Measurements from ENCODE around the gene NABP2.
"Not testable (repeated sequence)": the region's sequence is repeated elsewhere in the genome, so short reads cannot be mapped to it uniquely, and the experiment has no call there.

The NABP2 gene

GRCh38 chr12:56224102-56224701, at the start of gene NABP2:
TSS of gene NABP2 (plus strand) at chr12:56224342. CDS start at chr12:56224857, 515 bp downstream.
- peak; percentile 92 for DNase-seq (ENCODE audit: low read depth)

- no peak for DNase-seq (ENCODE audit: low read depth)
Measured at GRCh38 chr12:56178347-56178746, 45.8 kb upstream of the NABP2 start.

GRCh38 chr12:56186957-56187356, 37.2 kb upstream of the NABP2 start:
- DNase-seq (ENCODE audit: low read depth), result no peak

- DNase-seq (ENCODE audit: low read depth), result no peak
Measured at GRCh38 chr12:56188131-56188777, 35.9 kb upstream of the NABP2 start.

GRCh38 chr12:56188778-56189098, 35.4 kb upstream of the NABP2 start:
- no peak for DNase-seq (ENCODE audit: low read depth)

GRCh38 chr12:56189099-56189917, 34.8 kb upstream of the NABP2 start, which contains the start of gene SMARCC2:
TSS of gene SMARCC2 (minus strand) at chr12:56189483. CDS start at chr12:56189461, 22 bp downstream.
- DNase-seq (ENCODE audit: low read depth), result peak; percentile 79

- DNase-seq (ENCODE audit: low read depth), result peak; percentile 49
Measured at GRCh38 chr12:56189918-56190694, 34.0 kb upstream of the NABP2 start.

- DNase-seq (ENCODE audit: low read depth), result no peak
Measured at GRCh38 chr12:56190695-56191155, 33.4 kb upstream of the NABP2 start.

- no peak for DNase-seq (ENCODE audit: low read depth)
Measured at GRCh38 chr12:56192582-56192981, 31.6 kb upstream of the NABP2 start.

- DNase-seq (ENCODE audit: low read depth), result peak; percentile 38
Measured at GRCh38 chr12:56193025-56193578, 31.0 kb upstream of the NABP2 start.

GRCh38 chr12:56196818-56197550, 27.2 kb upstream of the NABP2 start:
- not testable (repeated sequence) for DNase-seq (ENCODE audit: low read depth)

GRCh38 chr12:56197921-56198635, 26.1 kb upstream of the NABP2 start:
- DNase-seq (ENCODE audit: low read depth), result no peak

- no peak for DNase-seq (ENCODE audit: low read depth)
Measured at GRCh38 chr12:56198836-56199235, 25.3 kb upstream of the NABP2 start.

GRCh38 chr12:56202366-56202765, 21.8 kb upstream of the NABP2 start:
- no peak for DNase-seq (ENCODE audit: low read depth)

- DNase-seq (ENCODE audit: low read depth), result no peak
Measured at GRCh38 chr12:56202838-56203237, 21.3 kb upstream of the NABP2 start.

GRCh38 chr12:56204275-56204674, 19.9 kb upstream of the NABP2 start:
- DNase-seq (ENCODE audit: low read depth), result no peak

- DNase-seq (ENCODE audit: low read depth), result no peak
Measured at GRCh38 chr12:56205445-56205844, 18.7 kb upstream of the NABP2 start.

GRCh38 chr12:56206452-56207166, 17.5 kb upstream of the NABP2 start:
- no peak for DNase-seq (ENCODE audit: low read depth)

GRCh38 chr12:56208006-56208405, 16.1 kb upstream of the NABP2 start:
- DNase-seq (ENCODE audit: low read depth), result no peak

- no peak for DNase-seq (ENCODE audit: low read depth)
Measured at GRCh38 chr12:56212361-56212760, 11.8 kb upstream of the NABP2 start.

All from T-helper 22 cell (primary cell).